A549 (cell line): ENCODE results near the gene SSUH2. TPM values are rescaled to one million over a fixed set of nuclear protein-coding genes. Genes with fewer than 3 reads are reported as not detected.

ENCODE experiments used
- ATAC-seq, 2 experiments: fragments of 200-7000 bp in 1 of 2; fragments of >200 bp in 1 of 2; cut with Nextera tagmentation in 1 of 2; cut with Tn5 transposase in 1 of 2; 3 replicates each; pipeline versions ENCODE4 v1.8.0 to v1.9.1; 2018 to 2020; ENCODE audit warnings: mild to moderate bottlenecking in 1 of 2, moderate library complexity in 1 of 2
- CTCF ChIA-PET: fragments of 300-600 bp; sonication (Branson Sonifier 250); formaldehyde crosslinking; extraction: SDS; loops from one replicate; lab custom pipeline; 2021; ENCODE audit warnings: antibody characterized with exemption, inconsistent platforms; lab: Yijun Ruan, JAX
- POLR2A ChIA-PET: fragments of 350-600 bp; formaldehyde crosslinking; extraction: SDS; loops from one replicate; lab custom pipeline; 2021; ENCODE audit warnings: antibody characterized with exemption, inconsistent platforms; lab: Yijun Ruan, JAX
- DNase-seq, 2 experiments: peaks; one replicate each; pipeline versions ENCODE4 v3.0.0 to v3.0.0-alpha.2; 2011 to 2016; ENCODE audit warnings: low read depth in 1 of 2, low spot score in 1 of 2
- FAIRE-seq: peaks from 2 replicates; lab custom pipeline; 2011; peaks lifted over from hg19 to GRCh38; lab: Jason Lieb, UNC
- H3K27ac ChIP-seq, 2 experiments: fragments of >200 bp; sonication (Bioruptor Twin); formaldehyde crosslinking; 3 replicates each; pipeline ENCODE4 v1.5.1; 2016 to 2017
- H3K4me1 ChIP-seq: fragments of >200 bp; sonication (Bioruptor Twin); formaldehyde crosslinking; 3 replicates; pipeline ENCODE4 v1.6.1; 2016
- H3K4me2 ChIP-seq: fragments of >200 bp; sonication (Bioruptor Twin); formaldehyde crosslinking; 3 replicates; pipeline ENCODE4 v1.6.1; 2016
- H3K4me3 ChIP-seq: fragments of >200 bp; sonication (Bioruptor Twin); formaldehyde crosslinking; 3 replicates; pipeline ENCODE4 v1.5.1; 2016
- H3K9me3 ChIP-seq: fragments of >200 bp; sonication (Bioruptor Twin); formaldehyde crosslinking; 3 replicates; pipeline ENCODE4 v1.6.1; 2016
- CBX8 ChIP-seq: fragments of 200-600 bp; sonication (generic); IDR thresholded peaks from 2 replicates; pipeline ENCODE4 v1.6.1; 2016
- CEBPB ChIP-seq, 2 experiments: fragments of >200 bp in 1 of 2; sonication (Bioruptor Twin) in 1 of 2; formaldehyde crosslinking in 1 of 2; IDR thresholded peaks; 2 replicates each; pipeline ENCODE4 v1.6.1; 2012 to 2016
- CHD2 ChIP-seq: fragments of 150-350 bp; IDR thresholded peaks from 2 replicates; pipeline ENCODE4 v1.6.1; 2014; ENCODE audit warnings: low read length; ENCODE audit not compliant: partially characterized antibody
- EHF ChIP-seq: fragments of 250-450 bp; sonication (Bioruptor Pico); IDR thresholded peaks from 2 replicates; pipeline ENCODE4 v1.5.0; 2020; ENCODE audit warnings: mild to moderate bottlenecking
- EP300 ChIP-seq, 2 experiments: fragments of >200 bp; sonication (Bioruptor Twin); formaldehyde crosslinking; IDR thresholded peaks; 2 replicates in 1 of 2; 3 replicates in 1 of 2; pipeline ENCODE4 v1.6.1; 2016 to 2017
- FOSB ChIP-seq: fragments of 250-450 bp; sonication (Bioruptor Pico); IDR thresholded peaks from 2 replicates; pipeline ENCODE4 v1.5.0; 2020; ENCODE audit warnings: mild to moderate bottlenecking, moderate library complexity
- FOSL2 ChIP-seq, 2 experiments: fragments of 450-650 bp in 1 of 2; fragments of >200 bp in 1 of 2; sonication (Bioruptor Twin) in 1 of 2; formaldehyde crosslinking; IDR thresholded peaks; 2 replicates each; pipeline versions ENCODE4 v1.5.0 to v1.6.1; 2016 to 2020; ENCODE audit warnings: mild to moderate bottlenecking in 1 of 2, moderate library complexity in 1 of 2
- GATA3 ChIP-seq: IDR thresholded peaks from 2 replicates; pipeline ENCODE4 v1.6.1; 2012; ENCODE audit warnings: borderline replicate concordance
- HEYL ChIP-seq: fragments of 250-450 bp; sonication (Bioruptor Pico); IDR thresholded peaks from 2 replicates; pipeline ENCODE4 v1.8.0; 2021; ENCODE audit warnings: mild to moderate bottlenecking, moderate library complexity
- HMGXB4 ChIP-seq: fragments of 250-450 bp; sonication (Bioruptor Pico); IDR thresholded peaks from 2 replicates; pipeline ENCODE4 v1.5.0; 2021; ENCODE audit warnings: mild to moderate bottlenecking, moderate library complexity, borderline replicate concordance
- HOXB13 ChIP-seq: fragments of 250-450 bp; sonication (Bioruptor Pico); IDR thresholded peaks from 2 replicates; pipeline ENCODE4 v1.5.0; 2020; ENCODE audit warnings: low read depth, mild to moderate bottlenecking, moderate library complexity
- HOXB5 ChIP-seq: fragments of 250-450 bp; sonication (Bioruptor Pico); IDR thresholded peaks from 2 replicates; pipeline ENCODE4 v1.5.0; 2020; ENCODE audit warnings: mild to moderate bottlenecking, moderate library complexity
- JUN ChIP-seq, 2 experiments: fragments of >200 bp; sonication (Bioruptor Twin); formaldehyde crosslinking; IDR thresholded peaks; 2 replicates in 1 of 2; 3 replicates in 1 of 2; pipeline ENCODE4 v1.6.1; 2016 to 2017
- JUNB ChIP-seq: fragments of >200 bp; sonication (Bioruptor Twin); formaldehyde crosslinking; IDR thresholded peaks from 2 replicates; pipeline ENCODE4 v1.6.1; 2016
- MAFK ChIP-seq: fragments of 450-650 bp; IDR thresholded peaks from 2 replicates; pipeline ENCODE4 v1.6.1; 2014; ENCODE audit not compliant: partially characterized antibody
- MAZ ChIP-seq: fragments of 150-350 bp; IDR thresholded peaks from 2 replicates; pipeline ENCODE4 v1.6.1; 2014; ENCODE audit warnings: antibody characterized with exemption, low read depth, low read length, borderline replicate concordance
- MYC ChIP-seq: IDR thresholded peaks from 2 replicates; pipeline ENCODE4 v1.6.1; 2012; ENCODE audit warnings: mild to moderate bottlenecking, inconsistent platforms, low read length, improper control_type of control experiment, borderline replicate concordance
- NFE2L2 ChIP-seq: fragments of 150-350 bp; conservative IDR thresholded peaks from 2 replicates; pipeline ENCODE4 v1.6.1; 2014; ENCODE audit warnings: low read length
- RAD21 ChIP-seq, 2 experiments: fragments of >200 bp in 1 of 2; sonication (Bioruptor Twin) in 1 of 2; formaldehyde crosslinking in 1 of 2; IDR thresholded peaks in 1 of 2; conservative IDR thresholded peaks in 1 of 2; 2 replicates in 1 of 2; 3 replicates in 1 of 2; pipeline ENCODE4 v1.6.1; 2012 to 2018; ENCODE audit warnings: inconsistent platforms in 1 of 2
- RCOR1 ChIP-seq: fragments of 150-350 bp; IDR thresholded peaks from 2 replicates; pipeline ENCODE4 v1.6.1; 2014; ENCODE audit warnings: antibody characterized with exemption, low read length, low read depth
- RFX5 ChIP-seq: fragments of 450-650 bp; IDR thresholded peaks from 2 replicates; pipeline ENCODE4 v1.7.1; 2014; ENCODE audit warnings: antibody characterized with exemption, mild to moderate bottlenecking, moderate library complexity
- RNF2 ChIP-seq: fragments of 200-600 bp; sonication (generic); IDR thresholded peaks from 2 replicates; pipeline ENCODE4 v1.6.1; 2016; ENCODE audit warnings: low read depth, mild to moderate bottlenecking, antibody characterized with exemption, moderate library complexity, borderline replicate concordance
- SREBF2 ChIP-seq: fragments of 450-650 bp; IDR thresholded peaks from 2 replicates; pipeline ENCODE4 v1.6.1; 2014; ENCODE audit warnings: mild to moderate bottlenecking, moderate library complexity
- TFCP2L1 ChIP-seq: fragments of 250-450 bp; sonication (Bioruptor Pico); IDR thresholded peaks from 2 replicates; pipeline ENCODE4 v1.5.0; 2021; ENCODE audit warnings: mild to moderate bottlenecking
- TP53 ChIP-seq: fragments of 250-450 bp; sonication (Bioruptor Pico); IDR thresholded peaks from 2 replicates; pipeline ENCODE4 v1.5.0; 2021; ENCODE audit warnings: mild to moderate bottlenecking, moderate library complexity
- ZFP36 ChIP-seq: fragments of 450-650 bp; IDR thresholded peaks from 2 replicates; pipeline ENCODE4 v1.6.1; 2014; ENCODE audit warnings: borderline replicate concordance; ENCODE audit not compliant: partially characterized antibody
- ZNF302 ChIP-seq: fragments of 250-450 bp; sonication (Bioruptor Pico); IDR thresholded peaks from 2 replicates; pipeline ENCODE4 v1.9.0; 2021; ENCODE audit warnings: inconsistent platforms, mild to moderate bottlenecking, moderate library complexity
- ZSCAN20 ChIP-seq: fragments of 250-450 bp; sonication (Bioruptor Pico); IDR thresholded peaks from 2 replicates; pipeline ENCODE4 v1.8.0; 2022; ENCODE audit warnings: mild to moderate bottlenecking, moderate library complexity
- whole genome bisulfite sequencing: methylation state at CpG from one replicate; pipeline ENCODE4 v1.1.6; 2017; ENCODE audit errors: missing lambda C conversion rate; 5-methylcytosine and 5-hydroxymethylcytosine counted together
- polyA plus RNA-seq, 4 experiments: library from polyadenylated mRNA; depleted of rRNA in 3 of 4; stranded (reverse); fragments of >200 nt; fragmentation: RNase III in 1 of 4; extraction: RNeasy Plus Mini Kit Qiagen cat#74134 plus additional on column Dnase treatment in 1 of 4; gene quantifications; 2 replicates in 3 of 4; 3 replicates in 1 of 4; pipeline ENCODE4 v1.2.3, GENCODE V29; 2011 to 2017
- TF ChIP-seq, protein P1 (sequence below): IDR thresholded peaks from 2 replicates; pipeline ENCODE4 v1.6.1; 2012
- TF ChIP-seq, protein P2 (sequence below): IDR thresholded peaks from 2 replicates; pipeline ENCODE4 v1.6.1; 2012
- TF ChIP-seq, protein P3 (sequence below): IDR thresholded peaks from 2 replicates; pipeline ENCODE4 v1.6.1; 2012; ENCODE audit warnings: low read depth, borderline replicate concordance

Gene SSUH2
- polyA plus RNA-seq, 2 of the 4 experiments (the other 2 are of a cell fraction), result 0.56 to 0.59 TPM

DNA sequence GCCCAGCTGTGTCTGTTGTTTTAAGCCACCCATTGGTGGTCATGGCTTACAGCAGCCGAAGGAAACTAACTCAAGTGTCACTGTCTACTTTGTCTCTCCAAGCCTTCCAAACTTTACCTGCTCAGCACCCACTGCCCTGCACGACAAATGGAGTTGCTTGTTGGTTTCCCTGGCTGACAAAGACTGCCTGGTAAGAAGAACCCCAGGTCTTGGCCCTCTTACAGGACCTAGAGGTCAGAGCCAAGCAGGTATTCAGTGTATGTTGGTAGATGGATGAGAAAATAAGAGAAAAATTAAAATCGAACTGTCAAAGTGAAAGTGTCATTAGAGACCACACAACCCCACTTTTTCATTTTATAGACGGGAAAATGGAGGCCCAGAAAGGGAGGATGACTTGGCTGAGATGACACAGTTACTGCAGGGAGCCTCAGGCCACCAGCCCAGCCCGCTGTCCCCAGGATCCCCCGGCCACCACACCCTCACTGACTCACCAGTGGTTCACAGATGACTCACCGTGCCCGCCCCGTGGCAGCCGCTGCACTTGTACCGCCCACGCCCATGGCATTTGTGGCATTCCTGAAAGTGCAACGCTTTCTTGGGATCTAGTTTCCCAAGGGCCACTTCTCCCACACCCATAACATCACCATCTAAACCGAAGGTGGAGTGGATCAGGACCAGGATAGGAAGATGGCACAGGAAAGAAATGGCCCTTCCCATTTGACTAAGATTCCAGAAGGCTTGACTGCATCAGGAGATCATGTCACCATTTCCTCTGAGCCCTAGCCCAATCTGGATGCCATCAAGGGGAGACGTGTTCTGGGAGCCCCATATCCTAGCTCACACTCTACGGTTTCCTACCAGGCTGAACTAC lies 15.2 kb downstream of the SSUH2 start:
- Histone ChIP-seq H3K27ac (peak overlapping the region; percentile 88 to 89), H3K4me3 (0 out of 3 replicates have a peak overlapping the region, but pooled peaks have one; percentile 4)
- ATAC-seq, result peak; percentile 91

DNA sequence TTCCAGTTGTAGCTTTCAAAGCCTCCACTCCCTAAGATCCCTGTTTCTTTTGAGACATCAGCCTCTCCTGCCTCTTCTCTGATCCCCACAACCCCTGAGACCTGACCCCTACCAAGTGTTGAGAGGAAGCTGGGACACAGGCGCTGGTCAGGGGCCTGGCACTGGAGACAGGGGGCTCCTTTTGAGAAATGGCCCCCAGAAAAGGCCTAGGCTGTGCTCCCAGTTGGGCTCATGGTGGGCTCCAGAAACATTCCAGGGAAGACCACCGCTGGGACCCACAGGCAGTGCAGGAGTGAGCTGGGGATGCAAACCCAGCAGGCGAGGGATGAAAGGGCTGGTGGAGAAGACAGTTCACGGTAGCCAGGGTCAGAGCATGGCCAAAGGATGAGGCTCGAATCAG lies 16.6 kb downstream of the SSUH2 start:
- Histone ChIP-seq H3K4me3 (no peak overlapping the region), H3K4me2 (no peak overlapping the region), H3K9me3 (no peaks in the 10 kb centered on the region), H3K27ac (peak overlapping the region; percentile 88 to 89; a peak in 5 of 6 replicates), H3K4me1 (peaks cover 54% of the 10 kb centered on the region)
- DNase-seq (no peak), ATAC-seq (no peak), FAIRE-seq (no peak)
- CTCF ChIA-PET, result interaction anchor here (5.2 kb wide), 1 partner anchor 184 kb away, joined by 65 read pairs; no protein-coding TSS in a partner anchor
- TF ChIP-seq RFX5, result no peak
- no peak for TF ChIP-seq ZFP36
- no peak for TF ChIP-seq FOSB
- TF ChIP-seq, protein P1, sequence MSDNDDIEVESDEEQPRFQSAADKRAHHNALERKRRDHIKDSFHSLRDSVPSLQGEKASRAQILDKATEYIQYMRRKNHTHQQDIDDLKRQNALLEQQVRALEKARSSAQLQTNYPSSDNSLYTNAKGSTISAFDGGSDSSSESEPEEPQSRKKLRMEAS, result no peak
- TF ChIP-seq ZNF302, result no peak
- TF ChIP-seq HOXB5, result no peak
- TF ChIP-seq CHD2, result no peak
- no peak for TF ChIP-seq JUN (IDR thresholded peaks at IDR 0.05)
- POLR2A ChIA-PET, result no interaction called here
- 100% methylated on average over 5 of the region's 5 CpGs for WGBS

More for the DNA sequence above, 15.2 kb downstream of the SSUH2 start:
- H3K4me2 ChIP-seq, result peak overlapping the region; percentile 75
- ChIA-PET POLR2A (interaction anchor here (0.8 kb wide), 1 partner anchor 185 kb away, joined by 5 read pairs; no protein-coding TSS in a partner anchor), CTCF (interaction anchor here (1.5 kb wide), 1 partner anchor 34 kb away, joined by 5 read pairs; no protein-coding TSS in a partner anchor)
- H3K4me1 ChIP-seq, result peaks cover 50% of the 10 kb centered on the region
- WGBS, result 16% methylated on average over 16 of the region's 16 CpGs
- no peaks in the 10 kb centered on the region for H3K9me3 ChIP-seq
- DNase-seq (peak; percentile 89 to 98), FAIRE-seq (peak; percentile 87)
- TF ChIP-seq HEYL (peak; percentile 59; the same call in 1 of the 2 replicates), MAZ (no peak), TFCP2L1 (CRISPR knock-in tag) (0 out of 2 replicates have a peak, but pooled peaks have one; percentile 41), TP53 (CRISPR knock-in tag) (no peak), SREBF2 (no peak), MAFK (peak; percentile 38), CBX8 (no peak), EP300 (IDR thresholded peaks at IDR 0.05) (peak; percentile 42 to 60; a peak in 2 of 5 replicates), MYC (no peak), GATA3 (peak; percentile 88), JUNB (peak; percentile 95), EHF (peak; percentile 73; the same call in 1 of the 2 replicates), RNF2 (no peak), RCOR1 (0 out of 2 replicates have a peak, but pooled peaks have one; percentile 33), NFE2L2 (0 out of 2 replicates have a peak, but pooled peaks have one; percentile 20), HMGXB4 (CRISPR knock-in tag) (no peak), ZSCAN20 (CRISPR knock-in tag) (peak; percentile 60), FOSL2 (IDR thresholded peaks at IDR 0.05) (peak; percentile 95), FOSL2 (CRISPR knock-in tag; IDR thresholded peaks at IDR 0.05) (peak; percentile 100), CEBPB (IDR thresholded peaks at IDR 0.05) (peak in 1 of 2 experiments; percentile 37; a peak in 2 of 4 replicates), RAD21 (conservative IDR thresholded peaks at IDR 0.05 in 1 of 2, IDR thresholded peaks at IDR 0.05 in 1 of 2) (peak; percentile 16 to 20; a peak in 1 of 5 replicates), JUN (IDR thresholded peaks at IDR 0.05) (peak; percentile 64 to 85; a peak in 4 of 5 replicates), HOXB13 (CRISPR knock-in tag) (no peak), HOXB5 (no peak; the same call in 1 of the 2 replicates)
- TF ChIP-seq, protein P2, sequence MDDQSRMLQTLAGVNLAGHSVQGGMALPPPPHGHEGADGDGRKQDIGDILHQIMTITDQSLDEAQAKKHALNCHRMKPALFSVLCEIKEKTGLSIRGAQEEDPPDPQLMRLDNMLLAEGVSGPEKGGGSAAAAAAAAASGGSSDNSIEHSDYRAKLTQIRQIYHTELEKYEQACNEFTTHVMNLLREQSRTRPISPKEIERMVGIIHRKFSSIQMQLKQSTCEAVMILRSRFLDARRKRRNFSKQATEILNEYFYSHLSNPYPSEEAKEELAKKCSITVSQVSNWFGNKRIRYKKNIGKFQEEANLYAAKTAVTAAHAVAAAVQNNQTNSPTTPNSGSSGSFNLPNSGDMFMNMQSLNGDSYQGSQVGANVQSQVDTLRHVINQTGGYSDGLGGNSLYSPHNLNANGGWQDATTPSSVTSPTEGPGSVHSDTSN, result peak; percentile 77
- TF ChIP-seq, protein P1, result peak; percentile 83
- TF ChIP-seq, protein P3, sequence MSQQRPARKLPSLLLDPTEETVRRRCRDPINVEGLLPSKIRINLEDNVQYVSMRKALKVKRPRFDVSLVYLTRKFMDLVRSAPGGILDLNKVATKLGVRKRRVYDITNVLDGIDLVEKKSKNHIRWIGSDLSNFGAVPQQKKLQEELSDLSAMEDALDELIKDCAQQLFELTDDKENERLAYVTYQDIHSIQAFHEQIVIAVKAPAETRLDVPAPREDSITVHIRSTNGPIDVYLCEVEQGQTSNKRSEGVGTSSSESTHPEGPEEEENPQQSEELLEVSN, result peak; percentile 42; the same call in 1 of the 2 replicates
